Gastroesophageal sphincter (tissue), 4 donors: ENCODE data around the gene PMFBP1. TPM values are rescaled to one million over a fixed set of nuclear protein-coding genes. Genes with fewer than 3 reads are reported as not detected.

ENCODE experiments used
- ATAC-seq: fragments of 150-250 bp; one replicate; pipeline ENCODE4 v1.9.1; 2016; ENCODE audit warnings: mild to moderate bottlenecking, moderate library complexity
- H3K27ac ChIP-seq, 4 donors: fragments of 200-600 bp; sonication (generic) in 3 of 4; 1 replicate in 3 of 4; 2 replicates in 1 of 4; pipeline ENCODE4 v1.5.1; 2016 to 2019
- H3K27me3 ChIP-seq: fragments of 200-600 bp; sonication (generic); one replicate; pipeline ENCODE4 v1.5.1; 2019
- H3K36me3 ChIP-seq, 2 donors: fragments of 200-600 bp; sonication (generic); one replicate each; pipeline ENCODE4 v1.5.1; 2019; ENCODE audit warnings: control low read depth in 1 of 2
- H3K4me1 ChIP-seq, 3 donors: fragments of 200-600 bp; sonication (generic); 1 replicate in 2 of 3; 2 replicates in 1 of 3; pipeline ENCODE4 v1.5.1; 2016 to 2019; ENCODE audit warnings: control low read depth in 2 of 3
- H3K4me3 ChIP-seq, 2 donors: fragments of 200-600 bp; sonication (generic); one replicate each; pipeline ENCODE4 v1.5.1; 2019; ENCODE audit warnings: mild to moderate bottlenecking in 1 of 2, moderate library complexity in 1 of 2
- H3K9me3 ChIP-seq, 3 donors: fragments of 200-600 bp; sonication (generic); one replicate each; pipeline ENCODE4 v1.5.1; 2017 to 2019; ENCODE audit warnings: control low read depth in 2 of 3
- CTCF ChIP-seq, 4 experiments: fragments of 200-600 bp in 2 of 4; fragments of 450-650 bp in 2 of 4; sonication (generic) in 1 of 4; IDR thresholded peaks; one replicate each; pipeline ENCODE4 v1.5.1; 2017 to 2019; ENCODE audit warnings: antibody characterized with exemption in 4 of 4, mild to moderate bottlenecking in 2 of 4, moderate library complexity in 2 of 4
- EP300 ChIP-seq: sonication (generic); formaldehyde crosslinking; IDR thresholded peaks from one replicate; pipeline ENCODE4 v1.6.1; 2017; ENCODE audit warnings: antibody characterized with exemption, mild to moderate bottlenecking
- POLR2A ChIP-seq, 2 donors: fragments of 450-650 bp; IDR thresholded peaks; one replicate each; pipeline ENCODE4 v1.6.1; 2017; ENCODE audit warnings: antibody characterized with exemption in 2 of 2, mild to moderate bottlenecking in 2 of 2, moderate library complexity in 1 of 2
- POLR2AphosphoS5 ChIP-seq: sonication (generic); formaldehyde crosslinking; IDR thresholded peaks from one replicate; pipeline ENCODE4 v1.6.1; 2017; ENCODE audit warnings: antibody characterized with exemption
- WGBS, 2 donors: methylation state at CpG; one replicate each; pipeline ENCODE4 v1.1.5; 2018; ENCODE audit warnings: low coverage in 1 of 2; 5-methylcytosine and 5-hydroxymethylcytosine counted together
- total RNA-seq, 4 donors: library from RNA; depleted of rRNA; stranded (reverse); fragments of >200 nt; gene quantifications; one replicate each; pipeline ENCODE4 v1.1.0, GENCODE V29; 2016

The PMFBP1 gene
- total RNA-seq, 4 donors from 2014 or later = 0.16 to 0.81 (median 0.39) TPM; not detected in 1

GRCh38 chr16:72109300-72109699 is 62.7 kb downstream of the PMFBP1 start:
- ATAC-seq = no peak
- no peaks in the 10 kb centered on the region for H3K4me1 ChIP-seq
- H3K27me3 ChIP-seq = no peaks in the 10 kb centered on the region
- H3K36me3 ChIP-seq = peaks cover 0 to 96% of the 10 kb centered on the region in 2 donors
- 91 to 97% methylated on average over 5 to 7 of the region's 12 CpGs for WGBS, 2 donors
- no peaks in the 10 kb centered on the region for H3K9me3 ChIP-seq
- no peak for TF ChIP-seq EP300
- H3K27ac ChIP-seq = no peak overlapping the region
- no peak overlapping the region for H3K4me3 ChIP-seq

GRCh38 chr16:72108353-72109102 is 63.4 kb downstream of the PMFBP1 start:
- peaks cover 0 to 100% of the 10 kb centered on the region in 2 donors for H3K36me3 ChIP-seq
- TF ChIP-seq POLR2AphosphoS5 = no peak
- TF ChIP-seq EP300 = no peak
- no peak for TF ChIP-seq POLR2A (IDR thresholded peaks at IDR 0.05)
- TF ChIP-seq CTCF (IDR thresholded peaks at IDR 0.05) = no peak
- no peaks in the 10 kb centered on the region for H3K9me3 ChIP-seq

GRCh38 chr16:72107371-72107770 is 64.6 kb downstream of the PMFBP1 start:
- ATAC-seq = no peak
- H3K36me3 ChIP-seq = peaks cover 0 to 100% of the 10 kb centered on the region in 2 donors
- TF ChIP-seq CTCF (IDR thresholded peaks at IDR 0.05) (no peak), POLR2A (IDR thresholded peaks at IDR 0.05) (no peak), POLR2AphosphoS5 (no peak), EP300 (no peak)
- H3K27ac ChIP-seq = no peak overlapping the region
- no peaks in the 10 kb centered on the region for H3K9me3 ChIP-seq
- H3K4me1 ChIP-seq = no peaks in the 10 kb centered on the region
- WGBS, 2 donors = 91% methylated on average over 9 of the region's 17 CpGs; no CpG with 5 or more reads in 1 of the 2 donors
- no peak overlapping the region for H3K4me3 ChIP-seq
- no peaks in the 10 kb centered on the region for H3K27me3 ChIP-seq

More at GRCh38 chr16:72108353-72109102, 63.4 kb downstream of the PMFBP1 start:
- WGBS, 2 donors = 87 to 92% methylated on average over 3 to 8 of the region's 16 CpGs
- H3K27ac ChIP-seq = no peak overlapping the region
- H3K4me1 ChIP-seq = no peaks in the 10 kb centered on the region
- H3K27me3 ChIP-seq = no peaks in the 10 kb centered on the region
- H3K4me3 ChIP-seq = no peak overlapping the region
- ATAC-seq = no peak

GRCh38 chr16:72105978-72106377 is 66.0 kb downstream of the PMFBP1 start:
- H3K27ac ChIP-seq = no peak overlapping the region
- 70 to 82% methylated on average over 2 to 4 of the region's 12 CpGs for WGBS, 2 donors
- no peaks in the 10 kb centered on the region for H3K9me3 ChIP-seq
- no peak for ATAC-seq
- no peak overlapping the region for H3K4me3 ChIP-seq
- no peak for TF ChIP-seq EP300
- TF ChIP-seq POLR2AphosphoS5 = no peak
- TF ChIP-seq POLR2A (IDR thresholded peaks at IDR 0.05) = no peak
- no peak for TF ChIP-seq CTCF (IDR thresholded peaks at IDR 0.05)
- H3K4me1 ChIP-seq = no peaks in the 10 kb centered on the region
- H3K36me3 ChIP-seq = peaks cover 4 to 100% of the 10 kb centered on the region in 2 donors
- H3K27me3 ChIP-seq = no peaks in the 10 kb centered on the region

GRCh38 chr16:72104905-72105304 is 67.0 kb downstream of the PMFBP1 start:
- H3K36me3 ChIP-seq = peaks cover 4 to 100% of the 10 kb centered on the region in 2 donors
- no peak overlapping the region for H3K27ac ChIP-seq
- no peaks in the 10 kb centered on the region for H3K4me1 ChIP-seq
- no peaks in the 10 kb centered on the region for H3K27me3 ChIP-seq
- WGBS, 2 donors = 100% methylated on average over 2 of the region's 9 CpGs; no CpG with 5 or more reads in 1 of the 2 donors
- no peak overlapping the region for H3K4me3 ChIP-seq
- TF ChIP-seq POLR2A (IDR thresholded peaks at IDR 0.05) = no peak
- H3K9me3 ChIP-seq = no peaks in the 10 kb centered on the region
- ATAC-seq = no peak

- Histone ChIP-seq H3K4me1 (peaks cover 0 to under 1% (median 0%) of the 10 kb centered on the region in 3 donors), H3K27me3 (no peaks in the 10 kb centered on the region), H3K9me3 (no peaks in the 10 kb centered on the region), H3K27ac (no peak overlapping the region), H3K36me3 (peaks cover 4 to 100% of the 10 kb centered on the region in 2 donors), H3K4me3 (no peak overlapping the region)
- whole genome bisulfite sequencing, 2 donors = 85 to 90% methylated on average over 2 to 6 of the region's 10 CpGs
- TF ChIP-seq POLR2AphosphoS5 (no peak), CTCF (IDR thresholded peaks at IDR 0.05) (no peak), EP300 (no peak), POLR2A (IDR thresholded peaks at IDR 0.05) (no peak)
- no peak for ATAC-seq
Observed at GRCh38 chr16:72101195-72101594, 70.8 kb downstream of the PMFBP1 start.
